ENCODE measurements around the gene MXI1. TPM values are rescaled to one million over a fixed set of nuclear protein-coding genes. Genes with fewer than 3 reads are reported as not detected.

MXI1 gene
- total RNA-seq, 1 experiment from 2014 or later = 25.8 TPM

- ChIA-PET POLR2A (ENCODE audit: unreplicated experiment) (no interaction called here), CTCF (no interaction called here)
- H3K27ac ChIP-seq = no peak overlapping the region
- no peak overlapping the region for H2AFZ ChIP-seq
- no peak overlapping the region for H3K4me3 ChIP-seq
- no peaks in the 10 kb centered on the region for H3F3A ChIP-seq (ENCODE audit: insufficient read depth, low read depth)
- H3K79me2 ChIP-seq (ENCODE audit: low read depth) = no peaks in the 10 kb centered on the region
- H3K36me3 ChIP-seq (ENCODE audit: low read depth) = no peaks in the 10 kb centered on the region
- BruUV-seq (replicated peaks) = no TSS peak
- DNase-seq = peak in 1 of 2 experiments; percentile 40
- no peak for TF ChIP-seq EZH2 (IDR thresholded peaks at IDR 0.05; ENCODE audit: low read depth)
- TF ChIP-seq, protein P1, sequence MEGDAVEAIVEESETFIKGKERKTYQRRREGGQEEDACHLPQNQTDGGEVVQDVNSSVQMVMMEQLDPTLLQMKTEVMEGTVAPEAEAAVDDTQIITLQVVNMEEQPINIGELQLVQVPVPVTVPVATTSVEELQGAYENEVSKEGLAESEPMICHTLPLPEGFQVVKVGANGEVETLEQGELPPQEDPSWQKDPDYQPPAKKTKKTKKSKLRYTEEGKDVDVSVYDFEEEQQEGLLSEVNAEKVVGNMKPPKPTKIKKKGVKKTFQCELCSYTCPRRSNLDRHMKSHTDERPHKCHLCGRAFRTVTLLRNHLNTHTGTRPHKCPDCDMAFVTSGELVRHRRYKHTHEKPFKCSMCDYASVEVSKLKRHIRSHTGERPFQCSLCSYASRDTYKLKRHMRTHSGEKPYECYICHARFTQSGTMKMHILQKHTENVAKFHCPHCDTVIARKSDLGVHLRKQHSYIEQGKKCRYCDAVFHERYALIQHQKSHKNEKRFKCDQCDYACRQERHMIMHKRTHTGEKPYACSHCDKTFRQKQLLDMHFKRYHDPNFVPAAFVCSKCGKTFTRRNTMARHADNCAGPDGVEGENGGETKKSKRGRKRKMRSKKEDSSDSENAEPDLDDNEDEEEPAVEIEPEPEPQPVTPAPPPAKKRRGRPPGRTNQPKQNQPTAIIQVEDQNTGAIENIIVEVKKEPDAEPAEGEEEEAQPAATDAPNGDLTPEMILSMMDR (conservative IDR thresholded peaks at IDR 0.05) = no peak
- intact Hi-C loops (cut with micrococcal nuclease; ENCODE audit: unreplicated experiment) = no loop called here
- H3K9me3 ChIP-seq (ENCODE audit: insufficient read depth, low read depth) = no peaks in the 10 kb centered on the region
- H3K9me2 ChIP-seq (ENCODE audit: insufficient read depth) = no peaks in the 10 kb centered on the region
- no peak overlapping the region for H3K4me2 ChIP-seq
- H4K20me1 ChIP-seq (ENCODE audit: insufficient read depth) = no peaks in the 10 kb centered on the region
- 0 out of 2 replicates have a peak, but pooled peaks cover 7% of the 10 kb centered on the region for H3K4me1 ChIP-seq (replicated peaks; ENCODE audit: insufficient read depth)
- peaks cover 3% of the 10 kb centered on the region; the same call in 1 of the 2 replicates for H3K27me3 ChIP-seq (ENCODE audit: insufficient read depth, low read depth)
These were observed 36.4 kb upstream of the MXI1 start for GRCh38 chr10:110171032-110171431.

DNA sequence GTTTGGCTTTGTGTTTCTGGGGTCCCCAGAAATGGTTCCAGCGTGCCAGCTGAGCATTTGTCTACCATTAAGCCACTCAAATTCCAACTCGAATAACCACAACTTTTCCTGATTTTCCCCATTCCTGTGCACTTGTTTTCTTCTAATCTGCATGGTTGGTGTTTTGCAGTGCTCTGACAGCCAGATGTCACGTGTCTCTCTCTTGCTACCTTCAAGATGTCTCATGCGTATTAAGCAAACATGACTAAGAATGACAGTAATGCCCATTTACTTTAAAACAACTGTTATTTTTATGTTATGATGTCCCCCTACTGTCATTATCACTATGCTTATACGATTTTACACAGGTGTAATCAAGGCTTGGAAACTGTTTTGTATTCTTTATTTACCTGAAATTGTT lies 35.2 kb upstream of the MXI1 start:
- intact Hi-C loops (cut with micrococcal nuclease; ENCODE audit: unreplicated experiment) = no loop called here
- TF ChIP-seq EZH2 (IDR thresholded peaks at IDR 0.05; ENCODE audit: low read depth) = no peak
- TF ChIP-seq, protein P1 (conservative IDR thresholded peaks at IDR 0.05) = no peak
- Histone ChIP-seq H3K4me1 (replicated peaks; ENCODE audit: insufficient read depth) (0 out of 2 replicates have a peak, but pooled peaks cover 7% of the 10 kb centered on the region), H3F3A (ENCODE audit: insufficient read depth, low read depth) (no peaks in the 10 kb centered on the region), H4K20me1 (ENCODE audit: insufficient read depth) (no peaks in the 10 kb centered on the region), H3K36me3 (ENCODE audit: low read depth) (no peaks in the 10 kb centered on the region), H3K9me2 (ENCODE audit: insufficient read depth) (no peaks in the 10 kb centered on the region), H2AFZ (no peak overlapping the region), H3K4me3 (no peak overlapping the region), H3K79me2 (ENCODE audit: low read depth) (no peaks in the 10 kb centered on the region), H3K9me3 (ENCODE audit: insufficient read depth, low read depth) (no peaks in the 10 kb centered on the region), H3K27ac (no peak overlapping the region), H3K27me3 (ENCODE audit: insufficient read depth, low read depth) (peaks cover 3% of the 10 kb centered on the region; the same call in 1 of the 2 replicates), H3K4me2 (no peak overlapping the region)
- CTCF ChIA-PET = no interaction called here
- POLR2A ChIA-PET (ENCODE audit: unreplicated experiment) = interaction anchor here (0.6 kb wide), 1 partner anchor 50 kb away, joined by 3 read pairs; no protein-coding TSS in a partner anchor
- DNase-seq = no peak
- BruUV-seq (replicated peaks) = no TSS peak

DNA sequence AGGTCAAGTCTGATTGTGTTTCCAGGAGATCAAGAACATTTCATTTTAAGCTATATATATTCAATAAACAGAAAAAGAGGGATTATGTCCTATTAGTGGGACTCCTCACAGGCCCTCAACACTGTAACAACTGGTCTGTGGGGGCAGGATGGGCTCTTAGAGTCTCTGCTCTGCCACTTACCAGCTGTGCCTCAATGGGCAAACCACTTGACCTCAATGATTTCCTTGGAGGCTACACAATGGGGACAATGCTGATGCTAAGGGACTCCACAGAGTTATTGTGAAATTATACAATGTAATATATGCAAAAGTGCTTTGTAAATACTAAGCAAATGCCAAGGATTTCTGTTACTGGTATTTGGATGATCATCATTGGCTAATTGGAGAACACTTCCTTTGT lies 33.2 kb upstream of the MXI1 start:
- CTCF ChIA-PET = no interaction called here
- H3K79me2 ChIP-seq (ENCODE audit: low read depth) = no peaks in the 10 kb centered on the region
- DNase-seq = no peak
- no peak overlapping the region for H3K4me3 ChIP-seq
- H3F3A ChIP-seq (ENCODE audit: insufficient read depth, low read depth) = no peaks in the 10 kb centered on the region
- no peaks in the 10 kb centered on the region for H3K27me3 ChIP-seq (ENCODE audit: insufficient read depth, low read depth)
- H3K4me2 ChIP-seq = no peak overlapping the region
- BruUV-seq (replicated peaks) = no TSS peak
- no peak overlapping the region for H3K27ac ChIP-seq
- H3K36me3 ChIP-seq (ENCODE audit: low read depth) = no peaks in the 10 kb centered on the region
- intact Hi-C loops (cut with micrococcal nuclease; ENCODE audit: unreplicated experiment) = no loop called here
- H4K20me1 ChIP-seq (ENCODE audit: insufficient read depth) = no peaks in the 10 kb centered on the region
- no peak overlapping the region for H2AFZ ChIP-seq
- no peaks in the 10 kb centered on the region for H3K9me2 ChIP-seq (ENCODE audit: insufficient read depth)
- POLR2A ChIA-PET (ENCODE audit: unreplicated experiment) = no interaction called here
- H3K9me3 ChIP-seq (ENCODE audit: insufficient read depth, low read depth) = no peaks in the 10 kb centered on the region
- H3K4me1 ChIP-seq (replicated peaks; ENCODE audit: insufficient read depth) = 0 out of 2 replicates have a peak, but pooled peaks cover 7% of the 10 kb centered on the region
- TF ChIP-seq, protein P1 (conservative IDR thresholded peaks at IDR 0.05) = no peak
- no peak for TF ChIP-seq EZH2 (IDR thresholded peaks at IDR 0.05; ENCODE audit: low read depth)

Measured in PC-9 (cell line).